A204.1 (cell line): ENCODE measurements around the gene SOCS6.
A peak's percentile ranks its signal among the peaks of the same experiment; 100 is the strongest.
"Not testable (repeated sequence)": the region's sequence is repeated elsewhere in the genome, so short reads cannot be mapped to it uniquely, and the experiment has no call there.

Experiments
- FAIRE-seq: peaks from 2 replicates; lab custom pipeline; 2012; peaks lifted over from hg19 to GRCh38; lab: Jason Lieb, UNC

SOCS6 gene, protein sequence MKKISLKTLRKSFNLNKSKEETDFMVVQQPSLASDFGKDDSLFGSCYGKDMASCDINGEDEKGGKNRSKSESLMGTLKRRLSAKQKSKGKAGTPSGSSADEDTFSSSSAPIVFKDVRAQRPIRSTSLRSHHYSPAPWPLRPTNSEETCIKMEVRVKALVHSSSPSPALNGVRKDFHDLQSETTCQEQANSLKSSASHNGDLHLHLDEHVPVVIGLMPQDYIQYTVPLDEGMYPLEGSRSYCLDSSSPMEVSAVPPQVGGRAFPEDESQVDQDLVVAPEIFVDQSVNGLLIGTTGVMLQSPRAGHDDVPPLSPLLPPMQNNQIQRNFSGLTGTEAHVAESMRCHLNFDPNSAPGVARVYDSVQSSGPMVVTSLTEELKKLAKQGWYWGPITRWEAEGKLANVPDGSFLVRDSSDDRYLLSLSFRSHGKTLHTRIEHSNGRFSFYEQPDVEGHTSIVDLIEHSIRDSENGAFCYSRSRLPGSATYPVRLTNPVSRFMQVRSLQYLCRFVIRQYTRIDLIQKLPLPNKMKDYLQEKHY

DNA sequence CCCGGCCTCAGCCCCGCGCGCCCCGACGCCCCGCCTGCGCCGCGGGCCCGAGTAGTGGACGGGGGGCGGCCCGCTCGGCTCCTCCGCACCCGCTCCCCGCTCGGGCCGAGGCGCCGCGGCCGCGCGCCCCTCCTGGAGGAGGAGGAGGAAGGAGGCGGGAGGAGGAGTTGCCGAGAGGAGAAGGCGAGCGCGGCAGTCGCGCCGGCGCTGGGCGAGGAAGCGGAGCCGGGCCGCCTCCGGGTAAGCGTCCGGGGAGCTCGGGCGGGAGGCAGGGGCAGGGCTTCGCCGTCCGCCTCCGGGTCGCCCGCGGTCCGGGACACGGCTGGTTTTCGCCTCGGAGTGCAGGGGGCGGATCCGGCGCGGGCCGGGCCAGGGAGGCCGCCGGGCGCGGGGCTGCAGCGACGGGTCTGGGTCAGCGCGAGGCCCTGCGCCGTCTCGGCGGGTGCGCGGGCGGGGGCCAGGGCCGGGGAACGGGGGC lies at the start of gene SOCS6:
TSS of gene SOCS6 (plus strand) at position 195 of the 478 bp plus-strand sequence. CDS start 35,624 bp downstream, outside the sequence.
- no peak for FAIRE-seq

DNA sequence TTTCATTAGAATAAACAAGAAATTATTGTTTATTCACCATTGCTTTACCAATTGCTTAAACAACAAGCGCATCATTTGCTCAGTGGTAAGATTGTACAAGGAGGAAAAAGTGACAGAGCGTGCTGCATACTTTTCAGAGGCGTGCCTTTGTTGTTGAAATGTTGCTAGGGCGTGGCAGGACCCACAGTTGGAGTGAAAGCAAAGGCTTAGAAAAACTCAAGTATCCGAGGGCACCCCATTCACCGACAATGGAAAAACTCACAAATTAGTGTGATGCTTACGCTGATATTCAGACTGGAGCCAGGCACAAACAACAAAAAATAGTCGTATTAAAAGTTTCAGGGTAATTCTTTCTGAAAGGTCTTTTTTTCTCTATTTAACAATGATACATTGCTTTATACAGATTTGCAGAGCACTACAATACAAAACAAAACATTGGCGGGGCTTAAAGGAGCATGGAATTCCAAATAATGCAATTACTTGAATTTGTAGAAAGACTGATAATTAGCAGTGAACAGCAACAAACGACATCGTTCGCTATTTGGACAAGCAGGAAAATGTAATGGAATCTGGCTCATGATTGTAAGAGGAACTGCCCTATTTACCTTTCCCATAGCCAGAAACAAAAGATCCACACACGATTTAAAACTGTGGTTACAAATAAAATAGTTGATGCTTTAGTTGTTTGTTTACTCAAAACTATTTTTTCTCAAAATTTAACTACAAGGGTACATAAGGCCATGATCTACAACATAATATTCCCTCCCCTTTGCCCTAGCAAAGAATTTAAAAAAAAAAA lies 45.5 kb upstream of the SOCS6 start:
- FAIRE-seq = peak; percentile 23

DNA sequence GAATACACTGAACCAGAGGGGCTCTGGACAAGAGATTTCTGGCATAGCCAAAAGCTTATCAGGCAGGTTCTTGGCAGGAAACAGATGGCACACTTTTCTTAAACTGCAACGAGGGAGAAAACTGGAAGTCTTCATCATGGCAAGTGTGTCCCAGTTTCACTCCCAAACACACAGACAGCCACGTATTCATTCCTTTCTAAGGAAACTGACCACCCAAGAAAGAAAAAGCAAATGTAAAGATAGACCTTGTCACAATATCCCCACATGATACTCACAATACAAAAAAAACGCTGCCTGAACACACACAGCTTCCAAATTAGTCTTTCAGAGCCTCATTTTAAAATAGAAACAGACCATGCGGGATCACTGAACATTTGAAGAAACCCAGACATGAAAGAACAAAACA lies 42.8 kb upstream of the SOCS6 start:
- no peak for FAIRE-seq

DNA sequence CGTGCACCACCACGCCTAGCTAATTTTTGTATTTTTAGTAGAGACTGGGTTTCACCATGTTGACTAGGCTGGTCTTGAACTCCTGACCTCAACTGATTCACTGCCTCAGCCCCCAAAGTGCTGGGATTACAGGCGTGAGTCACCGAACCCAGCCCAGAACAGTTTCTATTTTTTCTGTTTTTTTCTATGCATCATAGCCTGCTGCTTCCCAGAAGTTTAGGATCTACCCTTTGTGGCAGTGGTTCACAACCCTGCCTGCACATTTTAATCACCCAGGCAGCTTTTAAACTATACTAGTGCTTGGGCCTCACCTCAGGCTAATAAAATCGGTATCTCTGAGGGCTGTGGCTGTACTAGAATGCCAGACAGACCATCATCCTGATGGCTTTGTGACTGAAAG lies 39.7 kb upstream of the SOCS6 start:
- no peak for FAIRE-seq

DNA sequence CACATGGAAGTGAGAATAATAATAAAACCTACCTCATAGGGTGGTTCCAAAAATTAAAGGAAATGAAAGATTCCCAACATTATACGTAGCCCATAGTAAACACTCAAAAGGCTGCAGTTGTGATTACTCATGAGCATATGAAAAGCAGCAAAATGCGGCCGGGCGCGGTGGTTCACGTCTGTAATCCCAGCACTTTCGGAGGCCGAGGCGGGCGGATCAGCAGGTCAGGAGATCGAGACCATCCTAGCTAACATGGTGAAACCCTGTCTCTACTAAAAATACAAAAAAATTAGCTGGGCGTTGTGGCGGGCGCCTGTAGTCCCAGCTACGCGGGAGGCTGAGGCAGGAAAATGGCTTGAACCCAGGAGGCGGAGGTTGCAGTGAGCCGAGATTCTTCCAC lies 39.0 kb upstream of the SOCS6 start:
- not testable (repeated sequence) for FAIRE-seq

DNA sequence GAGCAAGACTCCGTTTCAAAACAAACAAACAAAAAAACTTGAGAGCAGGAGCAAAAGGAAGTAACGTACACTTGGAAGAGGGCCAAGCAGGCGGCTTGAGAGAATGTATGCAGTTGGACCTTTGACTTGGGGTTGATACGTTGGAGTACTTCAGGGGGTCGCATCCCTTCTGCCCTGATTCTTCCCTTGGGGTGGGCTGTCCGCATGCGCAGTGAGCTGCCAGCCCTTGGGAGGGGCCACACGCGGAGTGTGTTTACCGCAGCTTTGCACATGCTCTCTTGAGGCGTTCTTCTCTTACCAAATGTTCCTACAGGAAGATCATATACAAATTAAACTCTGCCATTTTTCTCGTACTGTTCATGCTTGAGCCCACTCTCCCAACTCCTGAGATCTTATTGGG lies 38.1 kb upstream of the SOCS6 start:
- no peak for FAIRE-seq

DNA sequence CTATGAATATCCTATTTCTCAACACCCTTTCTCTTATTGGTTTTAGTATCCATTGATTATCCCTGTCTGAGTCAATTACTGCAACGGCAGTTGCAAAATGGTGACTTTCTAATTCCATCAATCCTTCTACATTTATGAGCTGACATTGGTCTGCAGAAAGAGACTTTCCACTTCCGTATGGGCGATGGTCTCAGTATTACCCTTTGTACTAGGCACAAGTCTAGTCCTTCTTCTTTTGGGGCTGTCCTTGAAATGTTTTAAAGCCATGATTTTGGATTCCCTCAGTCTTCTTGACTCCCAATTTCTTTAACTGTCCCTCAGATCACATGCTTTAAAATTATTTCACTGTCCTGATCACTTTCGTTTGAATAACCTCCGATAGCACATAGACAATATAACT lies 32.7 kb upstream of the SOCS6 start:
- FAIRE-seq = no peak

DNA sequence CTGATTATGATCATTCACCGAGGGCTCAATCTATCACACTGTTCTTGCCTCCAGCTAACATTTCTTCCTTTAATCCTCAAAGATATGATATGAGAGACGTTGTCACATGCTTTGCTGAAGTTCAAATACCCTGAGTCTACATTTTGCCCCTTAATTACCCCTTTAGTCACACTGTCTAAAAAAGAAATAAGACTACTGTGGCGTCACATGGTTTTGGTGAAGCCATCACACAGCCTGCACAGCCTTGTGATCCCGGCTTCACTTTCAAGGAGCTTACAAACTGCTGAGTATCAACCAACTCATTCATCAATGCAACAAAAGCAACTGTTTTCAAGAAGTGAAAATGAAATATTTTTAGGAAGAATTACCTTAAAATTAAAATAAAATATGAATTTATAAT lies 31.9 kb upstream of the SOCS6 start:
- FAIRE-seq = no peak

DNA sequence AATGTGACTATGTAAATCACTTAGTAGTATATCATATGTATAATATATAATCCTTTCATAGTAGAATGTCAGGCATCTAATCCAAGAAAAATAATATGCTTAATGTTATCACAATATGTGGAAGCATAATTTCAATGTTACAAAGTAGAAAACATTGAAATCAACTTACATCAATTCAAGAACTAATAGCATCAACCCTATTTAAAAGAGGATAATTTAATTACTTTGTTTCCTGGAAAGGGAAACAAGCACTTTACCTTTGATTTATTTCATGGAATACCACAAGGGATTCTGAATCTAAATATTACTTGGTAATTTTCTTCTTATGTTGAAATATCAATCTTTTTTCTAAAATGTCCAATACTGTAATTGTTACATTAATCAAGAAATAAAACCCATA lies 30.6 kb upstream of the SOCS6 start:
- FAIRE-seq = peak; percentile 14

DNA sequence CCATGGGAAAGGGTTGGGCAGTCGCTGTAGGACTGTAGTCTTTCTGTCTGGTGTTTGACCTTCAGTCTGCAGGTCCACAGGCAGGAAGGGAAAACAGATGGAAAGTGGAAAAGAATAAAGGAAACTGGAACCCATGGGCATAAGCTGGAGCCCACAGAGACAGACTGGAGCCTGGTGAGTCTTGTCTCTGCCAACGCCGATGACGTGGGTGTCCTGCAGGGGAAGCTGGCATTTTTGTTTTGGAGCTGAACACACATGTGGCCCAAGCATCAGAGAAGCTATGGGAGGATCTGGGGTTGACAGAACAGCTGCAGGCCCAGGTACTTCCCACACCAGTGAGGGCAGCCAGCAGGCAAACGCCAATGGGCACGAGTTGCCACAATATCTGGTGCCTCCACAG lies 28.2 kb upstream of the SOCS6 start:
- FAIRE-seq = no peak

DNA sequence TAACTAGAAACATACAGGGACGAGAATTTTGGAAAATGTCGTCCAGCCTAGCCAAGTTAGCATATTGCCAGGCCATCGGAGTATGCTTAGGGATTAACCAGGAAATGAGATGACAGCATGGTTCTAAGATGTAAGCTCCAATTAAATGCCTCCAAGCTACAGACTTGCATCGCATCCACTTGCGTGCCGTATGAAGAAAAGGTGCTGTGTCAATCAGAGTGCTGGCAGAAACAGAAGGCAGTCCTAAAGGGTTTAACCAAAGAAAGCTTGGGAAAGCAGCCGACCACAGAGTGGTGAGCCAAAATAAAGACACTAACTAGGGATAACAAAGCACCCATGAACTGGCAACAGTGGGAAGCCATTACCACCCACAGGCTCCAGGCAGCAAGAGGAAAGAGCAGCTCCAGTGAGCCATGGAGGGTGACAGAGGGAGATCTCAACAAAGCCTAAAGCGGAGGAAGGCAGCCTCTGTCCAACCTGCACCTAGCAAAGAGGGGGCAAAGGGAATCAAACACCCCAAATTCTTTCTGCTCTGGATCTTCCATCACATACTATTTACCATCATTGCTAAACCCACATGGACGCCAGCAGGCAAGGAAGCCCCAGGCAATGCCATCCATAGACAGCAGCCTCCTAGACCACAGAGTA lies 27.6 kb upstream of the SOCS6 start:
- no peak for FAIRE-seq

DNA sequence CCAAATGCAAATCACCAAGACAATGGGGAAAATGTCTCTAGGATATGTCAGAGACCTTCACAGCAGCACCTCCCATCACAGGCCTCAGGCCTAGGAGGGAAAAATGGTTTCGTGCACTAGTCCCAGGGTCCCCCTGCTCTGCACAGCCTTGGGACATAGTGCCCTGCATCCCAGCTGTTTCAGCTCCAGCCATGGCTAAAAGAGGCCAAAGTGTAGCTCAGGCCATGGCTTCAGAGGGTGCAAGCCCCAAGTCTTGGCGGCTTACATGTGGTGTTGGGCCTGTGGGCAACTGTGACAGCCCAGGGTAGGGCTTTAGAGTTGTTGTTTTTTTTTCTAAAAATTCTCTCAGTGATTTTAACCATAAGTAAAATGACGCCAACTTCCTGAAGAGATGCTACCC lies 25.5 kb upstream of the SOCS6 start:
- no peak for FAIRE-seq

DNA sequence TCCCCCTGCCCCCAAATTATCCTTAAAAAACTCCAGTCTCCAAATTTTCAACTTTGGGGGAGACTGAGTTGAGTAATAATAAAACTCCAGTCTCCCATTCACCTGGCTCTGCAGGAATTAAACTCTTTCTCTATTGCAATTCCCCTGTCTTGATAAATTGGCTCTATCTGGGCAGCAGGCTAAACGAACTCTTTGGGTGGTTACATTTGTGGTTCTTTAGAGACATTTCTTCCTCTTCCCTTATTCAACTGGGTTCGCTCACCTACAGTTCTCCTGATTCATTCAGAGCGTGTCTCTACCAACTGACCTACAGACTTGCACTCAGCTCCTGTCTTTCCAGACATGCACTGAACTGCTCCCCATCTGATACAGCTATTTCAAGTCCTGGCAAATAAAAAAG lies 17.1 kb upstream of the SOCS6 start:
- FAIRE-seq = no peak

DNA sequence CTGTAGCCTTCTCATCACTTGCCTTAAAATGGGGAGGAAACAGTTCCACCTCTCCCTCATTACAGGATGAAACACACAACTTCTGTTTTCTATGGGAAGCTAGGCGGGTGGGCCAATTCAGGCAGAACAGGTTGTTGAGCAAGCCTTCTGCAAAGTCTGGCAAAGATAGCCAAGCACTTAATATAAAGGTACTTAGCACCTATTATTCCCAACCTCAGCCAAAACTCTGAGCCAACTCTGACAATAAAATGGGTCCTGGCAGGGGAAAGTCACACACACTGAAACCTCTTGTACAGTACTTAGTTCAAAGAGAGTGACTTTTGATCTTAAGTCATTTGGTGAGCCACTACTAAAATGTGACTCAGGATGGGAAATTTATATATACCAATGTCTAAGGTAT lies 15.8 kb upstream of the SOCS6 start:
- no peak for FAIRE-seq

DNA sequence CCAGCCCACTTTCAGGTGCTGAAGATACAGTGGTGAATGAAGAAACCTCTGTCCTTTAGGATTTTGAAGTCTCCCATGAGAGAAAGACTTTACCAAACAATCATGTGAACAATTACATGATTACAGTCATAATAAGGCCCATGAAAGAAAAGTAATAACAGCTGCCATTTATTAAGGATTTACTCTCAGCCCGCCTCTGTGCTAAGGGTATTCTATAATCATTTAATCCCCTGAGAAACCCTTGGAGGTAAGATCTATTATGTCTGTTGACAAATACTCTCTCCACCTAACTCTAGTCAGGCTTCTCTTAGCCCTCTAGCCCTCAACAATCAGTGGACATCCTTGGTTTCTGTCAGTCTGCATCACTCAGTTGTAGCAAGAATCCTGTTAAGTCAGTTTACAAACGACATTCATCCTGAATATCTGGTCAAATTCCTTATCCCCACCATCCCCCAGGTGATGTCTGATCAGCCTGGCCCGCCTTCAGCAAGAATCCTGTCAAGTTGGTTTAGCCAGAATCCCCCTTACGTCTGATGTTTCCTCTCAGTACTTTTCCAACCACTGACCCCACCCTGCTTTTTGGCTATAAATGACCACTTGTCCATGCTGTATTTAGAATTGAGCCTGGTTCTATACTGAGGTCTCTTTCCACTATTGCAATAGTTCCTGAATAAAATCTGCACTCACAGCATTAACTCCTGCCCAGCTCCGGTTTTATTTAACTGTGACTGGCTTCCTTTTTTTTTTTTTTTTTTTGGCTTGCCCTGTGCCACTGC lies 12.2 kb upstream of the SOCS6 start:
- FAIRE-seq = no peak

DNA sequence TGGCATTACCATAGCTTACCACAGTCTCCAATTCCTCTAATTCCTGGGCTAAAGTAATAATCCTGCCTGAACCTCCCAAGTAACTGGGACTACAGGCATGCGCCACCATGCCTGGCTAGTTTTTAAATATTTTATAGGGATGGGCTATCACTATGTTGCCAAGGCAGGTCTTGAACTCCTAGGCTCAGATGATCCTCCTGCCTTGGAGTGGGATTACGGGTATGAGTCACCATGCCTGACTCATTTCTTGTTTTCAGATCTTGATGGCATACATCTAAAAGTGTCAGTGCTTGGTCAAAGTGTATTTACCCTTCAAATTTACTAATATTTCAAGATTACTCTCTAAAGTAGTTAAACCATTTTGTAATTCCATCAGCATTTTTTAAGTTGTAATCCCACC lies 9.4 kb upstream of the SOCS6 start:
- no peak for FAIRE-seq

DNA sequence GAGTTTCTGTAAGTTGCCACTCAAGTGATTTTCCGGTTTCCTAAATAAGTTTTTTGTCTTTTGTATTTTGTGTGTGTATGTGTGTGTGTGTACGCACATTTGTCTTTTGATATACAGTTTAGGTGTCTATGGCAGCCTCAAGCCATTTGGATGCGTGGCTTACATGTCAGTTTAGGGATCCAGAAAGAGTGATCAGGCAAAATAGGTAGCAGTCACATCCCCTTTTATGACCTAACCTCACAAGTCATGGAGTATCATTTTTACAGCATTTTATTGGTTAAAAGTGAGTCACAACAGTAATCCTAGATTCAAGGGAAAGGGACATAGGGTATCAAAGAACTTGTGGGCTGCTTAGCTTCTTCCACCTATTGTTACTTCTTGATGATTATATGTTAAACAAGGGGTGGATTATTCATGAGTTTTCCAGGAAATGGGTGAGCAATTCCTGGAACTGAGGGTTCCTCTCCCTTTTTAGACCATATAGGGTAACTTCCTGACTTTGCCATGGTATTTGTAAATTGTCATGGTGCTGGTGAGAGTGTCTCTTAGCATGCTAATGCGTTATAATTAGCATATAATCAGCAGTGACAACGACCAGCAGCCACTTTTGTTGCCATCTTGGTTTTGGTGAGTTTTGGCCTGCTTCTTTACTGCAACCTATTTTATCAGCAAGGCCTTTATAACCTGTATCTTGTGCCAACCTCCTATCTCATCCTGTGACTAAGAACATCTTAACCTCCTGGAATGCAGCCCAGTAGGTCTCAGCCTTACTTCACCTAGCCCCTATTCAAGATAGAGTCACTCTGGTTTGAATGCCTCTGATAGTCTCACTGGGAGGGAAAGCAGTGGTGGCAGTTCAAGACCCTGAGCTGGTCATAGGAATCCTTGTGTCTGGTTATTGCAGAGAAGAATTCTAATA lies 8.6 kb upstream of the SOCS6 start:
- no peak for FAIRE-seq

DNA sequence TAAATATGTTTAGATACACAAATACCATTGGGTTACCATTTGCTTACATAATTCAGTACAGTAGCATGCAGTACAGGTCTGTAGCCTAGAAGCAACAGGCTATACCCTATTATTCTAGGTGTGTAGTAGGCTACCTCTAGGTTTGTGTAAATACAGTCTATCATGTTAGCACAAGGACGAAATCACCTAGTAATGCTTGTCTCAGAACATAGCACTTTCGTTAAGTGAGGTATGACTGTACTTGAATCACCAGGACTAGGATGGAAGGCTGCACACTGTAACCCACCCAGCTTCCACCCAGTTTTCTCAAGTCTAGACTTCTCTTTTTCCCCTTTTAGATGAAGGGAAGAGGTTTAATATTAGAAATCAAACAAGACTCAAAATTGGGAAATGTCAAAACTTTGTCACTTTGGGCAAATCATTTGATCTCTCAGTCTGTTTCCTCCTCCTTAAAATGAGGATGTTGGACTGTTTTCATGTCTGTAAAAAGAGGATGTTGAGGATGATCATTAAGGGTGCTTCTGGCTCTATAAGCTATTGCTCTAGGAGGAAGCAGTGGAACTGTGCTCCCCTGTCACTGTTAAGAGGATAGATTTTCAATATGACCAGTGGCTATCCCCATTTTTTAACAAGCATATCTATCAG lies 3.7 kb upstream of the SOCS6 start:
- FAIRE-seq = no peak

DNA sequence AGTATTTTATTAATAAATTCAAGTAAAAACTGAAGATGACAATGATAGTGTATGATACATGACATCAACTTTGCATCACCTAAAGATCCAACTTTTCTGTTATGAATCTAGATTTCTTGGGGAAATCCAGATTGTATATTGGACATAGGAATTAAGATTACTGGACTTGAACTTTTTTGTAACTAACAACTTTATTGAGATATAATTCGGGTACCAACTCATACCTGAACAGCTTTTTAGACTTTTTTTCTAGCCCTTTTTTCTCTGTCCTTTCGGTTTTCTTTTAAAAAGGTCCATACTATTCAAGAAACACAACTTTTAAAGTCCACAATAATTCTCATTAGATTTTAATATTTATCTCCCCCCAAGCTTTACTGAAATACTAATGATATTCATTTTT lies 1.1 kb upstream of the SOCS6 start:
- no peak for FAIRE-seq

DNA sequence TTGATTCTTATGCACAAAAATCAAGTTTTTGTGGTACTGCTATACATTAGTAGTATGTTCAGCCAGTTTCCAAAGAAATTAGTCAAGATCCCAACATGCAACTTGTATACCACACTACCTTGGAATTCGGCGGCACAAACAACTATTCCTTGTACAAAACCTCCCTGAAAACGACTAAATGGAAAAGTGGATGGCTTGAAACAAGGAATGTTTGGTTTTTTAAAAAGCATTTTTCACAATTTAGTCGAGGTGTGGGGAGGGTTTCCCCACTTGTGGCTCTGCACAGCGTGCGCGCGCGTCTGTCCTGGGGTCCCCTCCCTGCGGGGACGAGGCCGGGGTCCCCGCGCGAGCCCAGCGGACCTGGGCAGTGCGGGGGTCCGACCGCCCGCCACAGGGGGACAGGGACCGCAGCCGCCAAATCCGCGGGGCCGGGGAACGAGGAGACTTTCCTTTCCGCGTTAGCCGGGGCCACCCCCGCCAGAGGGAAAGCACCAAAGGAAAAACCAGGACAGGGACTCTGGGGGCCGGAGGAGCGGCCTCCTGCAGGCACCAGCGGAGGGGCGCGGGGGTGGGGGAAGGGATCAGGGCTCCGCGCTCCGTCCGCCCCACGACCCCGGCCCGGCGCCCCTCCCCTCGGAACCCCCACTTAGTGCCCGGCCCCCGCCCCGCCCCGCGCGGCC lies 534 bp upstream of the SOCS6 start:
- no peak for FAIRE-seq
